HG03175 (cell line): ENCODE results near the gene SIAH3.
"Not testable (repeated sequence)": the region's sequence is repeated elsewhere in the genome, so short reads cannot be mapped to it uniquely, and the experiment has no call there.

Experiments used
- ATAC-seq: cut with Tn5 transposase; IDR thresholded peaks from one replicate; pipeline ENCODE4 v1.9.1; 2021; ENCODE audit warnings: mild to moderate bottlenecking, moderate library complexity; ENCODE audit not compliant: unreplicated experiment

SIAH3 gene, protein sequence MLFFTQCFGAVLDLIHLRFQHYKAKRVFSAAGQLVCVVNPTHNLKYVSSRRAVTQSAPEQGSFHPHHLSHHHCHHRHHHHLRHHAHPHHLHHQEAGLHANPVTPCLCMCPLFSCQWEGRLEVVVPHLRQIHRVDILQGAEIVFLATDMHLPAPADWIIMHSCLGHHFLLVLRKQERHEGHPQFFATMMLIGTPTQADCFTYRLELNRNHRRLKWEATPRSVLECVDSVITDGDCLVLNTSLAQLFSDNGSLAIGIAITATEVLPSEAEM

DNA sequence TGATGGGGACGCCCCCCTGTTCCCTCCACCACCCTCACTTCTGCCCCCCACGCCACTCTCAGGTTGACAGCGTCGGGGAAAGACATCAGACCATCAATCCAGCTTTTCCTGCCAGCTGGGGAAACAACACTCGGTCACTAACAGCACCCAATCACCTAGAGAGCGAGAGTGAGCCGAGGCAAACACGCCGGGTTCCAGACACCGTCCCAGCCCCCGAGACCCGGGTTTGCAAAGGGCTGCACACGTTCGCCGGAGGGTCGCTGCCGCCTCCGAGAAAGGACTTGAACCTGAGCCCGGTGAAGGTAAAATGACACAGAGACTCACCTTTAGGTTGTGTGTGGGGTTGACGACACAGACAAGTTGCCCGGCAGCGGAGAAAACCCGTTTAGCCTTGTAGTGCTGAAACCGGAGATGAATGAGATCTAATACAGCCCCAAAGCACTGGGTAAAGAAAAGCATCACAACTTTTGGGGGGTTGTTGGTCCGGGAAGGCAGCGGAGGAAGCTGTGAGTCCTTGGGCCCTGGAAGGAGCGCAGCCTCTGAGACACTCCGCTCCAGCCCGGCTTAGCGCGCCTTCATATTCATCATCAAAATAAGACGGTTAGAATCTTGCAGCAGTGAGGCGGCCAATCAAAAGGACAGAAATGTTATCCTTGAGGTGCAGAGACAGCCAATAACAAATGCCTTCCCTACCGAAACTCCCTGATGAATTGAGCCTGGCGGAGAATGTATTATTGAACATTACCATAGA, at the start of gene SIAH3:
TSS of gene SIAH3 (minus strand) at position 583 of the 751 bp plus-strand sequence. CDS start at position 459, 124 bp downstream.
- no peak for ATAC-seq

DNA sequence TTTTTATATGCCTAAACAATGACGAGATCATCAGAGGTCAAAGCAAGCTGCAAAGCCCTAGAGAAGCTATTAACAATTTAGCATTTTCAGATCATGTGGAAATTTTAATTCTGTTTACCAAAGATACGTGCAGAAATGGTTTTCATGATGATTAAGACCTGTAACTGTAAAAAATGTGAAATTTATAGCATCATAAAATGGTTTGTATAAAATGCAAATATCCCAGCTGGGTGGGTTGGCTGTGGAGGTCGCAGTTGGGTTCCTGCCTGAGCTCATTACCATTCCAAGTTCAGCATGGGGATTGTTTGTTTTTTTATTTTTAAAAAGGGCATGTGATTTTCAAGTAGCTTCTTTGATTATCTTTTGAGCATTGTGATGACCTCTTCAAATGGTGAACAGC, 47.9 kb upstream of the SIAH3 start:
- no peak for ATAC-seq

DNA sequence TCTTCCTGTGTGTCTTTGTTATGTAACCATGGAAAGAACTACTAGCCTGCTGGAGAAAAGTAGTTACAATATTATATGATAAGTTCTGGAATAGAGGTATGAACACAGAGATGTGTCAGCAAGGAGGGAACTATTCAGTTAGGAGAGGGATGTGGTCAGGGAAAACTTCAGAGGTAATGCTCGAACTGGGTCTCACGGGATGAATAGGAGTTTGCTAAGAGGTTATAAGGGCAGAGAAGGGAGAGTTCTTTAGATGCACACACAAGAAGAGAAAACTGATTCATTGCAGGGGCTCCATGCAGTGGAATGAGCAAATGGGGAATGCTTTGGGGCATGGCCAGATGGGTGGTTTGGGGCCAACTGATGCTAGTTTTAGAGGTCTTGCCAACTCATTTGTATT, 46.0 kb upstream of the SIAH3 start:
- ATAC-seq, result no peak

DNA sequence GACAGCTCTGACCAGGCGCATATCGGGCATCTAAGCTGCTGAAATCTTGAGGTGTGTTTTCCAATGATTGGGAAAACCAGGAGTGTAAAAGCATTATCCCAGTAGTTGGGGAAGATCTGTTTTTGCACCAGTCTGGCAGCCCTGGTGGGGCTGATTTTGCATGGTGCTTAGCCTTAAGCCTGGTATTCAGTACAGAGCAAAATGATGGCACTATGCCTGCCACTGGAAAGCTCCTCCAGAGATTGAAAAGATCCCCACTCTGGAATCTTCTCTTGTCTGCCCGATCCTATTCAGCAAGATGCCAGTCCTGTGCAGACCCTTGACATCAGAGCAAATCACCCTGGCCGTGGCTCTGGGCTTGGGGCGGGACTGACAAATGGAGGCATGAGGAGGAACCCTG, 44.7 kb upstream of the SIAH3 start:
- no peak for ATAC-seq

DNA sequence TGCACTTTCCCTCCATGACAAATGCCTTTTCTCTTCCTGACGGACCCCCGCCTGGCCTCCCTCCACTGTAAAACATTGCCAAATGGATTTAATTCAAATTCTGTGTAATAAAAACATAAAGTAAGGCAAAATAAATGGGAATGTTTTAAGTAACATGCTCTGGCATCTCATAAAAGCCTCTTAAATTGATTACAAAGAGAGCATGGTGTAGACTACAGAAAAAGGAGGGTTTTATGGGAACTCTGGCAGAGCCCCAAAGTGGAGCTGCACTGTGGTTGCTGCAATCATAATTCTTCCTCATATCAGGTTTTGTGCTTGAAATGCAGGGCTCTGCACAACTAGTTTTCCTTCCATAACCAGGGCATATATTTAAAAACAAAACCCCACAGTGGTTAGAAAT, 44.3 kb upstream of the SIAH3 start:
- no peak for ATAC-seq

DNA sequence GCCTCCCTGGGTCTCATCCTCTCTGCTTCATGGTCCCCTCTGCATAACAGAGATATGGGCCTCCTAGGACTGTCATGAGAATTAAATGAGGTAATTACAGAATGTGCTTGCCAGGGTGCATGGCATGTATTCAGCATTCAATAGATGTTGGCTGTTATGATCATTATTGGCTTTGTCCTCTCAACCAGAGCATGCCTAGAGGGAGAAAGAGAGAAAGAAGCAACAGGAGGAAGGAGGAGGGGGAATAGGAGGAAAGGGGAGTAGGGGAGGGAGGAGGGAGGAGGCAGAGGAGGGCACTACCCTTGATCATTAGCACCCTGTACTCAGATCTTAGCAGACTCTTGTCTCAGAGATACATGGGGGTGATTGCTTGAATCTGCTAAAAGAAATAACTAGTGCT, 41.0 kb upstream of the SIAH3 start:
- ATAC-seq, result no peak

DNA sequence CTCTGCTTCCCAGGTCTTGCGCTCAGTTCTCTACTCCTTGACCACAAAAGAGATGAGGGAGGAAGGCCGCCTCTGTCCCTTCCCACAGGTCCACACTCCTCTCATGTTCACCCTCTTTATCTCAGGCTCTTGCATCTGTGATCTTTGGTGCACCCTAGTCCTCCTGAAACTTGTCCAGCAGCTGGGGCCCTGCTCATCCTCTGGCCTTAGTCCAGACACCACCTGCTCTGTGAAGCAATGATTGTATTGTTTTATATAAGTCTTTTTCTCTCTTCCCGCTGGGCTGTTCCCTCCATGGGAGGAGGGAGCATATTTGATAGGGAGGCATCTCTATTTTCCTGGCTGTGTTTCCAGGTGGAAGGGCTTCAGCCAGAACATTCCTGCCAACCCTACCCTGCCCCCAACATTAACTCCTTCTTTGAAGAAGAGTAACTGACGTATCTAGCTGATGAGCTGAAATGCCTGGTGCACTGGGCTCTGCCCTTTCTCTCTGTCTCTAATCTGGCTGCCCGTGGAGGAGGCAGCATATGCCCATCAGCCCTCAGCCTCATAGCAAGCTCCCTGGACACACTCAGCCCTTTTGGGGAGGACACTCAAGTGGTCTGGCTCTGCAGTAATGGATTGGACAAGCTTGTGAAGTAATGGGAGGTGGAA, 38.2 kb upstream of the SIAH3 start:
- no peak for ATAC-seq

DNA sequence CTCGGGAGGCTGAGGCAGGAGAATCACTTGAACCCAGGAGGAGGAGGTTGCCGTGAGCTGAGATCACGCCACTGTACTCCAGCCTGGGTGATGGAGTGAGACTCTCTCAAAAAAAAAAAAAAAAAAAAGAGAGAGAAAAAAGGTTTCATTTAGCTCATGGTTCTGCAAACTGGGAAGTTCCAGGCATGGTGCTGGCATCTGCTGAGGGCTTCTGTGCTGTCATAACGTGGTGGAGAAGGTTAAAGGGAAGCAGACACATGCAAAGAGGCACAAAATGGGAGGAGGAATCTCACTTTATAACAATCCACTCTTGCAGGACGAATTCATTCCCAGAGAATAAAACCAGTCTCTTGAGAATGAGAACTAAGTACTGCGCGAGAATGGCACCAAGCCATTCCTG, 34.9 kb upstream of the SIAH3 start:
- ATAC-seq, result no peak

DNA sequence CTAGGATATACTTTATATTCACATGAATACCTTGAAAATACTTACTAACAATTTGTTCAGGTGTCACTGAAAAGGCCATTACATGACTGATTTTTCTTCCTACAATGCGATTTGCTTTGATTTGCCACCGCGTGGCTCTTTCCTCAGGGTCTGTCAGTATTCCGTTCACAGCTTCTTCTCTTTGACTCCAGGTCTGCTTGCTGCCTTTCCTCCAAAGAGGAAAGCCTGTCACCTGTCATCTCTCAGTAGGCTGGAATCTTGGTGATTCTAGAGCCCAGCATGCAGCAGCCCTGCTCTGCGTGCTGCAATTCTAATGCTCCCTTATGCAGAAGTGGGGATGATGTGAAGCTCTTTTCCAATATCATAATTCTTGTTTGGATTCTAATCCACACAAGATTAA, 33.6 kb upstream of the SIAH3 start:
- no peak for ATAC-seq

DNA sequence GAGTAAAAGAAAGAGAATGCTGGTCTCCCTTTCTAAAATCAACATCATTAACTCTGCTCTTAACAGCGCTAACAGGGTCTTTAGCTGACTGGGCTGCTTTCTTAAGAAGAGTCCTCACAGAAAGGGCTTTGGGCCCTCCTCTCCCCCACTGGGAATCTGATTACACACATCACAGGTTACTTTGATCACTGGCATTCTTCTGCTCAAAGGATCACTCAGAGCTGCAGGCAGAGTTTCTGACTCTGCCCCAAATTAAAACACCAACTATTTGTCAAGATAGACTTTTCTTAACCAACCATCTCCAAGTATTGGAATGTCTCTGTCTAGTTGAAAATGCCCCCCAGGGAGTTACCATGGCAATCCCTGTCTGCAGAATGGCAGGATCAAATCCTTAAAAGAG, 31.1 kb upstream of the SIAH3 start:
- ATAC-seq, result no peak

DNA sequence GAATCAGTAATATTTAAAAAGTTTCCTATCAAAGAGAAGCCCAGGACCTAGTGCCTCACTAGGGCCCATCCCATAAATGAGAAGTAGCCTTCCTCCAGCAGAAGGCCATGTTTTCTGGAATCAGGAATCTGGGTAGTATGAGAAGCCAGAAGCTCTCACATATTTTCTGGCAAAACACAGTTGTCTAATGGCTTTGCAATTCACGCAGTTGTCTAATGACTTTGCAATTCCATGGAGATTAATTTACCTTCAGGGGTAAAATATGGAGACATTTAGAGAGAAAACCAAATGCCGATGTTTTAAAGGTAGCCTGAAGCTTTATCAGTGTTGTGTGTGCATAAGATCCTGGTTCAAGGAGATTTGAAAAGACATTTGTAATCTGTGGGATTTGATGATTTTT, 29.8 kb upstream of the SIAH3 start:
- no peak for ATAC-seq

DNA sequence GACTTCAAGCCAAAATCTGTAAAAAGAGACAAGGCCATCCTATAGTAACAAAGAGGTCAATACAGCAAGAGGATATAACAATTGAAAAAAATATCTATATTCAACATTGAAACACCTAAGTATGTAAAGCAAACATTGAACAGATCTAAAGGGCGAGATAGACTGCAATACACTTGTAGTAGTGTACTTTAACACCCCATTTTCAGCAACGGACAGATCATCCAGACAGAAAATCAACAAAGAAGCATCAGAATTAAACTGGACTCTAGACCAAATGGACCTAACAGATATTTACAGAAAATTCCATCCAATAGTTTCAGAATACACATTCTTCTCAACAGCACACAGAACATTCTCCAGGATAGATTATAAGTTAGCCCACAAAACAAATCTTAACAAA, 28.7 kb upstream of the SIAH3 start:
- ATAC-seq, result no peak

DNA sequence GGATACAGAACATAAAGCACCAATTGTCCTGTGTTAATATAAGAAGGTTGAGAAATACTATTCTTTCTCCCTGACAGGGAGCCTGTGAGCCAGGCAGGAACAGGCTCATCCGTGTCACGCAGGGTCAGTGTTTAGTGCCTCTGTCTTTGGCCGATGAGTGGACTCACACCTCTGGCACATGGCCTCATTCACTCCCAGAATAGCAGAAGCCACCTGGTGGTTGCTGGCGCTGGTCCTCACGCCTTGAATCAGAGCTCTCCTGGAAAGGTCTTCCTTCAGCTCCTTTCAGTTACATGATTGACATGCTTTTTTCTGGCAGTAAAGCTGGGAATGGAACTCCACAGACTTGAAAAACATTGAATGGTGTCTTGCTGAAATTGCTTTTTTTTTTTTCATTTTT, 28.1 kb upstream of the SIAH3 start:
- no peak for ATAC-seq

DNA sequence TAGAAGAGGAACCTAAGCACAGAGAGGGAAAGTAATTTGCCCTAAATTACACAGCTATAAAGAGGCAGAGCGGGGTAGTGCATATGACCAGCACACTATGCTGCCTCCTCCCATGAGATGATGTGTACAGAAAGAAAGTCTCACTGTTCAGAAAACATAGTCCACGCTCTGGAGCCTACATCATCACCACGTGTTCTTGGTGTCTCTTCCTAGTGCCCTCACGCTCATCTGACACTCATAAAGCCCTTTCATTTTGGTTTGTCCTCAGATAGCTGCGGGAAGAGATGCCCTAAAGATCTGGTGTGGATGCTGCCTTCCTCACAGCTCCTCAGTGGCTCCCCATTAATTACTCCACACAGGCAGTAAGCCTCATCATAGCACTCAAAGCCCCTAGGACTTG, 27.4 kb upstream of the SIAH3 start:
- ATAC-seq, result no peak

DNA sequence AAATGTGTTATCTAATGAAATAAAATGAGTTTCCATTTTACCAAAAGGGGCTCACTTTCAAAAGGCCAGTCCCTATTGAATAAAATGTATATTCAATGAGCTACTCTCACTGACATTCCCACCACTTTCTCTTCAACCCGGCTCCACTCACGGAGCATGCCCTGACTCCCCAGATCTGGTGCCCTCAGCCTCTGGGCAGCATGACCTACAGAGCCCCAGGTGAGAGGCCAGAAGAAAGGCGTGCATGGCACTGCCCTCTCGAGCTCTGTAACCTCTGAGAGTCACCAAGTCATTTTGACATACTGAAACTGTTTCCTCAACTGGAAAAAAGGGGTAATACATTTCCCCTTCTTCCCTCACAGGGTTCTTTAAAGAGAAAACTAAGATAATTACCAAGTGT, 25.2 kb upstream of the SIAH3 start:
- no peak for ATAC-seq

DNA sequence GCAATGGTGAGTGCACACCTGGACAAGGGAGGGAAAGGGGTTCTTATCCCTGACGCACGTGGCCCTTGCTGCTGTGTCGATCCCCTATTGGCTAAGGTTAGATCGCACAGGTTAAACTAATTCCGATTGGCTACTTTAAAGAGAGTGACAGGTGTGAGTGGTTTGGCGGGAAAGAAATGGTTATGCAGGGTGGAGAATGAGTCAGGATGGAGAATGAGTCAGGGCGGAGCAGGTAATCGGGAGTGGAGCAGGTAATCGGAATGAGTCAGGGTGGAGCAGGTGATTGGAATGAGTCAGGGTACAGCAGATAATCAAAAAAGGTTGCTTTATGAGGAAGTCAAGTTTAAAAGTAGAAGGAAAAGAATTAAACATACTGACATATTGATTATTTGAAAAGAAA, 24.4 kb upstream of the SIAH3 start:
- ATAC-seq, result no peak

DNA sequence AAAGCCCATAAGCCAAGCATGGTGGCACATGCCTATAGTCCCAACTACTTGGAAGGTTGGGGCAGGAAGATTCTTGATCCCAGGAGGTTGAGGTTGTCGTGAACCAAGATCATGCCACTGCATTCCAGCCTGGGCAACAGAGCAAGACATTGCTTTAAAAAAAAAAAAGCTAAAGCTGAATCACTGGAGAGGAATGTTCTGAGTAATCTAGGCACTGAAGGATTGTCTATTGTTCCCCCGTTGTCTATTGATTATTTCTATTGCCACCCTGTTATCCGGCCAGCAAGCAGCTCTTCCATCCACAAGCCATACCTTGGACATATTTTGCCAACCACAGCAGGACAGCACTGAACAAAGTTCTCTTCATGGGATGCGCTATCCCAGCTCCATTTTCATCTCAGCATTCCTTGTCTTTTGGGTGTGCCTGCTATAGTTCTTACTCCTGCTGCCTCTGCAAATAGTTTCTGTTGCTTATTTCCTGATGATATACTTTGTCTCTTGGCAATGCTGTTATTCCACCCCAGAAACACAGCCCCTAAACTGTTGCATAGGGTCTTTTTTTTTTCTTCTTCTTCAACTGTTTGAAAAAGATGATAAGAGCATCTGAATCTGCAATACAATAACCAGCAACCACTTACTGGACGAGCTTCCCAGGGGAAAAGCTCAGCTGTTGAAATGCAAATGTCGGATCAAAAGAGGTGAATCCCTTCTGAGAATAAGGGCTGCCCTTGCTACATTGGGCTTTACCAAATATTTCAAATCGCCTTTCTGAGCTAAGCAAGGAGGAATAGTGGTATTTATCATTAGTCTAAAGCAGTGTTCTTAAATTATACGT, 22.2 kb upstream of the SIAH3 start:
- ATAC-seq, result no peak

DNA sequence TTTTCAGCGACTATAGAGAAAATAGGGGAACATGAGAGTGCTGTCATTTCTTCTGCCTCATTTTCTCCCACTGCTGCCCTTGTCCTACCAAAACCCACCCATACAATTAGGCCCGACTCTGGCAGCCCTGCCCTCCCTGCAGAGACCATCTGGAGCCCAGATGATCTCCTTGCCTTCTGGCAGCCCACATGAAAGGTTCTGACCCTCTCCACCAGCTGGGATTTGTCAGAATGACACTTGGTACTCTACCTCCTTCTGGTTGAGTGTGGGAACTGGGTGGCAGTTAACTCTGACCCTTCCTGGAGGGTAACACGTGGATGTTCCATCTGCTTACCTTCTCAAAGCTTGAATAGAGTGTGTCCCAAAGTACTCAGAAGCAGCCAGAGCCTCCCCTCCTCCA, 21.0 kb upstream of the SIAH3 start:
- ATAC-seq, result no peak

DNA sequence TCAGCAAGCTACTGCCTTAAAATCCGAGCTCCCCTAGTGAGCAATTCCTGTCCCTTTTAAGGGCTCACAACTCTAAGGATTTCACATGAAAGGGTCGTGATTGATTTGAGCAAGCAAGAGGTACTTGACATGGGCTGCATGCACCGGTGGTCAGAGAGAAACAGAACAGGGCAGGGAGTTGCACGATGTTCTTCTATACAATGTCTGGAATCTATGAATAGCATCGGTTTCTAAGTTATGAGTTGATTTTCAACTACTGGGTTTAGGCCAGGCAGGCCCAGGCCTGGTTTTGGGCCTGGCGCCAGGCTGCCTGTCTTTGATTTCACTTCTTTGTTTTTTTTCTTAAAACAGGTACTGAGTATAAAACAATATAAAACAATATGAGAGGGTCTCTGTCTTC, 19.6 kb upstream of the SIAH3 start:
- not testable (repeated sequence) for ATAC-seq

DNA sequence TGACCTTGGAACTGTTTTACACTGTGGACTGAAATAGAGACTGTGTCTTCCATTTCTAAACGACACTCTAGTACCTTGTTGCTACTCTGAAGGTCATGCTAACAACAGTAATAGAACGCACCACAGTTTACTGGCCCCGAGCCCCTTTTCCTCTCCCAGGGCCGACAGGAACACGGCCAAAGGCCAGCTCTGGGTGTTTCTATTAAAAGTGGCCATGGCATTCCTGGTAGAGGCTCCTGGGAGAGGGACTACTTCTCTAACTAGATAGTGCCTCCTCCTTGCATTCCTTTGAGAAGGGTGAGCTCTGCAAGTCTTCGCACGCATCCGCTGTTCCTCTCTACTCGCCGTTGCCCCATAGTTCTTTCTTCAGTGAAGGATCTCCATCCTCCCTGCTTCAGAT, 18.7 kb upstream of the SIAH3 start:
- ATAC-seq, result no peak

DNA sequence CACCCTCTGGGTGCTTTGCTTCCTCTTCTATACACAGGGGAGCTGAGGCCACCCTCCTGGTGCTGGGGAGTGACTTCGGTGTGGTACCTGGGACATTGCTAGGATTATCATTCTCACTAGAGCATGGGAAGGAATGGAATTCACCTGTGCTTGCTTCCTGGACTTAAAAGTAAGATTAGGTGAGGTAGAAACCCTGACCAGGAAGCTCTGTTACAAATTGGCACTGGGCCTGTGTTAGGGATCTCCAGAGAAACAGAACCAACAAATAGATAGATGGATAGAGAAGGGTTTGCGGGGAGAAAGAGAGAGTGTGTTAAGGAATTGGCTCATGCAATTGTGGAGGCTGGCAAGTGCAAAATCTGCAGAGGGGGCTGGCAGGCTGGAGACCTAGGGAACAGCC, 13.9 kb upstream of the SIAH3 start:
- no peak for ATAC-seq
